Measurements from ENCODE around the gene GRK5. TPM values are rescaled to one million over a fixed set of nuclear protein-coding genes. Genes with fewer than 3 reads are reported as not detected.
"Not testable (repeated sequence)": the region's sequence is repeated elsewhere in the genome, so short reads cannot be mapped to it uniquely, and the experiment has no call there.

GRK5 gene
- total RNA-seq, 1 donor from 2014 or later = 47.6 TPM

DNA sequence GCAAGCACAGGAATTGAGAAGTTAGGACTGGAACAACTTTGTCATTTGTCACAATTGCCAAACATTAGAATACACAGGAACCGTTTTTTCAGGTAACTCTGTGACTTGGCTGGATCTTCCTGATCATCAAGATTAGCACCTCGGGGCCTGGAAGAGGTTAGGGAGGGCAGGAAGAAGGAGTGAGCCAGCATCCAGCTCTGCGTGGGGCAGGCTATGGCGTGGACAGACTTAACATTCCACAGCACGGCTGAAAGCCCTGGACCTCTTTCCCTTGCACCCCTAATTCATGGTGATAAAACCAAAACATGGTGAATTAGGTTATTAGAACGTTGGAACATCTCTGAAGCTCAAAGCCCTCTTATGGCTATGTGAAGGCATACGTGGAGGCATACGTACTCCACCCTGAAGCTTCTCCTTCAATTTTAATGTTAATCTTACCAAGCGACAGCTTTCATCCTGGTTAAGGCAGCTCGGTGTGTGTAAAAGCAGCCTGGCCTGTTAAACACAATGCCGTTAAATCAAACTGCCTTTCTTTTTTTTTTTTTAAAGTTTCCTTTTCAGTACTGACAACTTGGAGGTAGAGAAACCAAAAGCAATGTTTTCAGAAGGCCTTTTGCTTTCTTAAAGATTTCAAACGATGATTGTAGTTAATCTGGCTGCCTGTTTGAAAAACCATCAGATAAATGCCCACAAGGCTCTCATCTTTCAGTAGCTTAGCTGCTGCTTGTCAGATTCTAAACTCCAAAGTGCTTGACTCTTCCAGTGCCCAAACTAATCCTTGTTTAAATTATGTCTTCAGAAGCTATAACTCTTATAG, 4.5 kb downstream of the GRK5 start:
- ATAC-seq (ENCODE audit: poor library complexity) (no peak), DNase-seq (no peak)
- intact Hi-C loops (cut with DNase I) = loop anchor here (10.0 kb wide), 1 partner anchor 63 kb away; no protein-coding TSS in a partner anchor

DNA sequence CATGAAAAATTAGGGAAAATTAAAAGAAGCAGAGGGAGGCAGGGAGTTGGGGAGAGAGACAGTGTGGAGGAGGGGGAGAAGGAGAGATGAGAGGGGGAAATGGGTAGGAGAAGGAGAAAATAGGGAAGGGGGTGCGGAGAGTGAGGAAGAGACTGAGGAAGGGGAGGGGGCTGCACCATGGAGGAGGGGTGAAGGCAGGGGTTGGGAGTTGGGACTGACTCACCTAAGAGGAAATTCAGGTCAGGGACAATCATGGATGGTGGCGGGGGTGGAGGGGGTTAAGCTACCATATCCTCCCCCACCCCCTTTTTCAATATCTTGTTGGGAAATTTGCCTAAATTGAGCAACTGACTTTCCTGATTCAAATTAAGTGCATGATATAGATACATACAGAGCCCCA, 8.0 kb downstream of the GRK5 start:
- intact Hi-C loops (cut with DNase I) = loop anchor here (10.0 kb wide), 1 partner anchor 59 kb away; no protein-coding TSS in a partner anchor
- ATAC-seq (ENCODE audit: poor library complexity) = no peak
- no peak for DNase-seq

DNA sequence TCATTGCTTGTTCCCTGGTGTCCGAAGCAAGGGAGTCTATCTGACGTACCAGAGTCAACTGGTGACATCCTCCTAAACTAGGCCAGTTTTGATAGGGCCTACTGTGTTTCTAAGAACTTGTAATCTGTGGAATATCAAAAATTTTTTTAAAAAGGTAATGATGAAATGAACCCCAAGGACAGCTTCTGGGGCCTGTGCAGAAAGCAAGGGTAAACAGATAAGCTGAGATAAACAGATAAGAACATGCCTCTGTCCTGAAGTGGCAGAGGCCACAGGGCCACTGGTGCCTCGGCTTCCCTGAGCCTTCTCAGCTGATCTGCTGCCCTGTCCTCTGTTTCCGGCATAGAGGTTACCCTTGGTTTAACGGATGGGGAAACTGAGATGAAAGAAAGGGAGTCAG, 8.8 kb downstream of the GRK5 start:
- DNase-seq (no peak), ATAC-seq (ENCODE audit: poor library complexity) (no peak)
- intact Hi-C loops (cut with DNase I) = loop anchor here (10.0 kb wide), 1 partner anchor 59 kb away; no protein-coding TSS in a partner anchor

DNA sequence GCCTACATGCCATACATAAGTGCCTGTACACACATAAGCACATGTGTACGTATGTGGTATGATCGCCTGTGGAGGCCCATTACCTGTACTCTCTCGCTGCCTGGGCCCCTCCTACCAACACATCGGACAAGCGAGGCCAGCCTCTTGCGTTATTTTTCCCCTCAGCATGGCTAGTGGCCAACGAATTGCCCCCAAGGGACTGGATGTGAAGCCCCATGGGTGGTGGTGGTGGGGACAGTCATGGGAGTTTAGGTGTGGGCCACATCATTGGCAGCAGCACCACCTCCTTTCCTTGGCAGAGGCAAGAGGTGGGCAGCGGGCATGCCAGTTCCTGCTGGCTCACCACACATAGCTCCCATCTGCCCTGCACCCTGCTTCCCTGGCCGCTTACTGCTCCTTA, 10.0 kb downstream of the GRK5 start:
- ATAC-seq (ENCODE audit: poor library complexity) (no peak), DNase-seq (no peak)
- intact Hi-C loops (cut with DNase I) = loop anchor here (10.0 kb wide), 1 partner anchor 57 kb away; no protein-coding TSS in a partner anchor

DNA sequence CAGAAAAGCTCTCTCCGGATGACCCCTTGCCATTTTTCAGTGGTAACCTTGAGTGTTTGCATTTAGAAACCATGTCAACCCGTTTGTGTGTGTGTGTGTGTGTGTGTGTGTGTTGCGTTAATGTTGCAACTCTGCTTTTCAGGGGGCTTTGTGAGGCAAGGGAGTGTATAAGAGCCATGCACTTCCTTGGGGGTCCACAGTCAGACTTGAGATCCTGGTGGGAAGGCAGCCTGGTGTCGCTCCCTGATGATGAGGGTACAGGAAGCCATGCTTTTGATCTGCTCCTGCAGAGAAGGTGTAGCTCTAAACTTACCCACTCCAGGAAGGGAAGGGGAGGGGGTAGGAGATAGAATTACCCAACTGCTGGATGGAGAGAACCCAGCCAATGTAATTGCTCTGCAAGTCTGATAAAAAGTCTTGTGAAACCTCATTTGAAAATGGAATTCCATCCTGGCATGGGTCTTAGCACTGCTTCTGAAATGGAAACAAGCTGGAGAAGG, 10.7 kb downstream of the GRK5 start:
- intact Hi-C loops (cut with DNase I) = loop anchor here (10.0 kb wide), 1 partner anchor 57 kb away; no protein-coding TSS in a partner anchor
- DNase-seq (no peak), ATAC-seq (ENCODE audit: poor library complexity) (peak; percentile 71)

DNA sequence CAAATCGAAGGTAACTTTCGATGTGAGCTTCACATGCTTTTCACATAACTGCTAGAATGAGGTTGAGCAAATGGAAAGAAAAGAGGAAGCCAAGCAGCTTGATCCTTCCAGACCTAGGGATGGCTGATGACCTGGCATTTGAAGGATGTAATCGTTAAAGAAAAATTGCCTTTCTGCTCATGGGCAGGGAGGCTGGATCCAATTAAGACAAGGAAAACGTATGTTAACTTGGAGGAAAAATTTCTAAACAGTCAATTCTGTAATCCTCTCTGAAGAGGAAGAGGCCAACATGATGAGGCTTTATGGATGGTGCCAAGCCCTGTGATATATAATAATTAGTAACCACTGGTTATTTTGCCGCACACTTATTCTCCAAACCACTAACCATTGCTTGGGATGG, 12.5 kb downstream of the GRK5 start:
- intact Hi-C loops (cut with DNase I) = loop anchor here (10.0 kb wide), 1 partner anchor 55 kb away; no protein-coding TSS in a partner anchor
- DNase-seq (no peak), ATAC-seq (ENCODE audit: poor library complexity) (no peak)

DNA sequence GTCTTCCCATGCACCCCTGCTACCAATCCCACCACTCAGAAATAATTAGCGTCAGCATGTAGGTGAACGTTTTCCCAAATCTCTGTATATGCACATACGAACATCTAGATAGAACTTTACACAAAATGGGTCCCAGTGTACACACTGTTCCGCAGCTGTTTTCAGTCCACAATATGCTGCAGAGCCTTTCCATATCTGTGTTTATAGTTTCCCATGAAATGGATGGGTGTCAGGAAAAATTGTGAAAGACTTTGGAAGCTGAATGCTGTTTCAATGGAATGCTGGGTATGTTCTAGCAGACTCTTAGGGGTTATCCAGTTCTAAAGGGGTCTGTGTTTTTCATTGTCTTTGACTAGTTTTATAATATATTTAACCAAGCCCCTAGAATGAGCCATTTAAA, 13.8 kb downstream of the GRK5 start:
- DNase-seq (no peak), ATAC-seq (ENCODE audit: poor library complexity) (peak; percentile 42)
- intact Hi-C loops (cut with DNase I) = no loop called here

DNA sequence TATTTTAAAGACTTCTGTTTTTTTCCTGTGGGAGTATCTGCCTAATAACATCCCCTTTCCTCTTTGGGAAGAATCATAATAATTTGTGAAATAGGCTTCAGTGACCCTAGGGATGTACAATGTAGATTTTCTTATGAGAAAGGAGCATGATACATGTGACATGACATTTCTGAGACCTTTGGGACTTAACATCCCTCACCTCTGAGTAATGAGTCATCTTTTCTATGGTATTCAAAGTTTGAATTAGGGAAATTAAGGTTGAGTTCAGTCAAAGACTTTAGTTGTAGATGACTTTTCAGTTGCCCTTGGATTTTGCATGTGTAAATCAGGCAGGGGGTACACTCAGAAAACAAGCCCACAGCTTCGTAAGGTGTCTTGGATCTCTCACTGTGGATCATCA, 14.3 kb downstream of the GRK5 start:
- intact Hi-C loops (cut with DNase I) = no loop called here
- ATAC-seq (ENCODE audit: poor library complexity) = no peak
- DNase-seq = no peak

DNA sequence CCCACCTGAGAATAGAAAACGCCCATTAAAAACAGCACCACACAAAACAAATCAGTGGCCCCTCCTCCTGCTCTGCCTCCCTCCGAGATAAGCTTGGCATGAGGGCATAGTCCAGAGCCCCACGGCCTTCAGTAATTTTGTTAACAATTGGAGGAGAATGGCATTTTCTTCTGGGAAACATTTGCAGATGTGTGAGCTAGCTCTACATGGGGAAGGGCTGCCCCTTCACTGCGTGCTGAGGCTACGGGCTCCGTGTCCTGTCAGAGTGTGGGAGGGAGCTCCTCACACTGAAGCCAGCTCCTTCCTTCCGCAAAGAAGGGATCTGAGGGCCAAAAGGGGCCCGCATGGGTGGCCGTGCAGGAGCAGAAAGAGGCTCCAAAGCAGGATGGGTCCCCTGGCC, 15.2 kb downstream of the GRK5 start:
- intact Hi-C loops (cut with DNase I) = no loop called here
- peak; percentile 38 for ATAC-seq (ENCODE audit: poor library complexity)
- DNase-seq = no peak

DNA sequence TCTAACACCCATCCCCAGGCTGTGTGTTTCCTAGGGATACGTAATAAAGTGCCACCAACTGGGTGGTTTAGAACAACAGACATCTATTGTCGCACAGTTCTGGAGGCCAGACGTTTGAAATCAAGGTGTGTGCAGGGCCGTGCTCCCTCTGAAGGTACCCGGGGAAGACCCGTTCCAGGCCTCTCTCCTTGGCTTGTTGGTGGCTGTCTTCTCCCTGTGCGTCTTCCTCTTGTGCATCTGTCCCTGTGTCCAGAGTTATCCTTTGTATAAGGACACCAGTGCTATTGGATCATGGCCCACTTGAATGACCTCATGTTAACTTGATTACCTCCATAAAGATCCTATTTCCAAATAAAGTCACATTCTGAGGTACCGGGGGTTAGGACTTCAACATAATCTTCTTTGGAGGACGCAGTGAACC, 15.6 kb downstream of the GRK5 start:
- intact Hi-C loops (cut with DNase I) = no loop called here
- ATAC-seq (ENCODE audit: poor library complexity) (peak; percentile 23), DNase-seq (no peak)

DNA sequence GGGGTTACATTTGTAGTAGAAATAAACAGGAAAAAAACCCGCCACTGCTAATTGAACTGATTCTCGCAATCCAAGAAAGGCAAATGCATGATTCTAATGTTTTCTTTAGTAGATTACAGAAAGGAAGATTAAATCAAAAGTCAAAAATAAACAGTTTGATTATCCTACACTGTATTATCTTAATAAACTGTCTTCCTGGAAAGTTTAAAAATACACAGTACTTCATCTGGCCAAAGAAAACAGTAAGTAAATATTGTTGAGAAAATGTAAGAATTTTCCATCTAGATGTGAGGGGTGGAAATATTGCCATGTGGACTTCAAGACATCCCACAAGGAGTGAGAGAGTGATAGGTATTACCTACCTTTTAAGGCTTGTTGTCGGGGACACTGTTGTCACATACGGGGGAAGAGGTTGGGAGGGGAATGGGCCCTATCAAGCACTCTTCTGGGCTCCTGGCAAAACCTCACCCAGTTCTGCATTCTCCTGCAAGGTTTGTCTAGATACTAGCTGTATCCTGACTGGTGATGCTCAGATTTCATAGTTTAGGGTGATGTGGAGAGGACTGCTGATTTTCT, 17.8 kb downstream of the GRK5 start:
- DNase-seq = no peak
- intact Hi-C loops (cut with DNase I) = no loop called here
- ATAC-seq (ENCODE audit: poor library complexity) = no peak

DNA sequence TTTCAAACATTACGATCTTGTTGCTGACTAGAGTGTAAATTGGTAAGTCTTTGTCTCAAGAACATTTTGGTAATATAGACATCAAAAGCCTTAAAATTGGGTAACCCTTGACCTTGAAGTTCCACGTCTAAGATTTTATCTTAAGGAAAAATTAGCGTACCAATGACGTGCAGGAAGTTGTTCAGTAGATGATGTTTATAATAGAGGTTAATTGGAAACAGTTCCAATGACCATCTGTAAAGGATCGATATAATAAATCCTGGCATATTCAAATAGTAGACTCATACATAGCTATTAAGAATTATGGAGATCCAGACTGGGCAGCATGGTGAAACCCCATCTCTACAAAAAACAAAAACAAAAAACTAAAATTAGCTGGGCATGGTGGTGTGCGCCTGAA, 20.5 kb downstream of the GRK5 start:
- no peak for ATAC-seq (ENCODE audit: poor library complexity)
- intact Hi-C loops (cut with DNase I) = no loop called here
- DNase-seq = no peak

DNA sequence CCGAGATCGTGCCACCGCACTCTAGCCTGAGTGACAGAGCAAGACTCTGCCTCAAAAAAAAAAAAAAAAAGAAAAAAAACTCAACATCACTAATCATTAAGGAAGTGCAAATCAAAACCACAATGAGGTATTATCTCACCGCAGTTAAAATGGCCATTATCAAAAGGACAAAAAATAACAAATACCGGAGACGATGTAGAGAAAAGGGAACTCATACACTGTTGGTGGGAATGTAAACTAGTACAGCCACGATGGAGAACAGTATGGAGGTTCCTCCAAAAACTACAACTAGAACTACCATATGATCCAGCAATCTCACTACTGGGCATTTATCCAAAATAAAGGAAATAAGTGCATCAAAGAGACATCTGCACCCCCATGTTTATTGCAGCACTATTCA, 24.3 kb downstream of the GRK5 start:
- DNase-seq = no peak
- intact Hi-C loops (cut with DNase I) = no loop called here
- ATAC-seq (ENCODE audit: poor library complexity) = no peak

DNA sequence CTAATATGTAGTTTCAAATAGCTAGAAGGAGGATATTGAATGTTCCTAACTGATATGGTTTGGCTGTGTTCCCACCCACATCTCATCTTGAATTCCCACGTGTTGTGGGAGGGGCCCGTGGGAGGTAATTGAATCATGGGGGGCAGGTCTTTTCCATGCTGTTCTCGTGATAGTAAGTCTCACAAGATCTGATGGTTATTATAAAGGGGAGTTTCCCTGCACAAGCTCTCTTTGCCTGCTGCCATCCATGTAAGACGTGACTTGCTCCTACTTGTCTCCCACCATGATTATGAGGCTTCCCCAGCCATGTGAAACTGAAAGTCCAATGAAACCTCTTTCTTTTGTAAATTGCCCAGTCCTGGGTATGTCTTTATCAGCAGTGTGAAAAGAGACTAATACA, 25.1 kb downstream of the GRK5 start:
- intact Hi-C loops (cut with DNase I); ATAC-seq (ENCODE audit: poor library complexity); DNase-seq: not testable (repeated sequence)

DNA sequence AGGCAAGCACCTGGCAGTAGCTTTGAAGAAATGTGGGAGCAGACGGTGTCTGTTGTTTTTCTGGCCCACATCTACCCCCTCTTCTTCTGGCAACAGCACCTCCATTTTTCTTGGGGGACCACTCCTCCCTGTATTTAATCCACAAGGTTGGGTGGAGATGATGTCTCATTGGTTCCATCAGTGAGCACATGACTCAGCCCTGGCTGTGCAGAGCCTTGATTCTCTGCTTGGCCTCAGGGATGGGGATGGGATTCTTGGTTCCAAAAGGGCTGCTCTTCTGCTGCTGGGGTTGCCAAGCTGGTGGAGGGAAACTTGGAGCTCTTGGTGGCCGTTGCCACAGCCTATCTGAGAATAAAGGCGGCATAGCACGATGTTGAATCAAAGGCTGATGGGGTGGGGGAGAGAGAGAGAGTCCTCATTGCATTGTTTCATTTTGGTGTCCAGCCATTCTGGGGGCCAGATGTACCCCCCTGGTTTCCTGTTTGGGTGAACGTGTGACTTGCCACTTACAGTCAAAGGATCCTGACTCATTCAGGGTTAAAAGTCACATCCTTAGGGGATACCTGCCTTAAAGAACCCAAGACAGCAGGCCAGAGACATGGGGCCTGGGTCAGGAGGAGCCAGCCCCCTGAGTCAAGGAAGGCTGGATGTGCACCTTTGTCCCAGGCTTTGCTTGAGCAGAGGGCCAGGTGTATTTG, 25.9 kb downstream of the GRK5 start:
- DNase-seq (no peak), ATAC-seq (ENCODE audit: poor library complexity) (no peak)
- intact Hi-C loops (cut with DNase I) = no loop called here

DNA sequence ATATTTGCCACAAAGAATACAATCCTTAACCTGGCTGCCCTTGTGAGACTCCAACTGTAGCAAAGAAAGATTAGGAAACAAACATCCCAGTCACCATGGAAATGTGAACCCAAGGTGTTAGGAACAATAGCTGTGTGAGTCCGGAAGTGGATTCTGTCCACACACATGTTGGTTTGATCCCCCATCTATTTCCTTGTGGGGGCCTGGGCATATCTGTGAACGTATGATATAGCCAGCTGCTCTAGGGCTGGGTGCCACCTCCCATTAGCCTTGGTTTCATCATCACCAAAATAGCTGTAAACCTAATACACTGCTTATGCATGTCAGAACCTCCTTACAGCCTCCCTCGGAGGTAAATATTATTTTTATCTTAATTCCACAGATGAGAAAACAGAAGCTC, 26.4 kb downstream of the GRK5 start:
- intact Hi-C loops (cut with DNase I) = no loop called here
- DNase-seq = no peak
- ATAC-seq (ENCODE audit: poor library complexity) = no peak

DNA sequence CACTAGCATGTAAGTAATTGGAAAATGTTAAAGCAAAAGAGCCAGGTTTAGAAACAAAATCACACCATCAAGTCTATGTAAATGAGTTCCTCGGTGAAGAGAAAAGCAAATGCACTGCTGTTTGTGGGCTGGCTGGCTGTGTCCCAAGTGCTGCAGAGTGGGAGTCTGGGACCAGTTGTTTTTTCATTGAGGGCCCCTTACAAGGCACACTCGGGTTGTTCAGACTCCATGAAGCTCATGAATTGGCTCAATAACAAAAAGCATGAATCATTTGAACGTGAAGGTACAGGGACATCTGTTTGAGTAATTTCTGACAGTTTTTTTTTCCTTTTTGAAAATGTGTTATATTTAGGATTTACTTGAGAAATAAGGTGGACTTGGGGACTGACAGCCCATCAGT, 28.0 kb downstream of the GRK5 start:
- intact Hi-C loops (cut with DNase I) = no loop called here
- ATAC-seq (ENCODE audit: poor library complexity) (peak; percentile 22), DNase-seq (peak; percentile 70)

DNA sequence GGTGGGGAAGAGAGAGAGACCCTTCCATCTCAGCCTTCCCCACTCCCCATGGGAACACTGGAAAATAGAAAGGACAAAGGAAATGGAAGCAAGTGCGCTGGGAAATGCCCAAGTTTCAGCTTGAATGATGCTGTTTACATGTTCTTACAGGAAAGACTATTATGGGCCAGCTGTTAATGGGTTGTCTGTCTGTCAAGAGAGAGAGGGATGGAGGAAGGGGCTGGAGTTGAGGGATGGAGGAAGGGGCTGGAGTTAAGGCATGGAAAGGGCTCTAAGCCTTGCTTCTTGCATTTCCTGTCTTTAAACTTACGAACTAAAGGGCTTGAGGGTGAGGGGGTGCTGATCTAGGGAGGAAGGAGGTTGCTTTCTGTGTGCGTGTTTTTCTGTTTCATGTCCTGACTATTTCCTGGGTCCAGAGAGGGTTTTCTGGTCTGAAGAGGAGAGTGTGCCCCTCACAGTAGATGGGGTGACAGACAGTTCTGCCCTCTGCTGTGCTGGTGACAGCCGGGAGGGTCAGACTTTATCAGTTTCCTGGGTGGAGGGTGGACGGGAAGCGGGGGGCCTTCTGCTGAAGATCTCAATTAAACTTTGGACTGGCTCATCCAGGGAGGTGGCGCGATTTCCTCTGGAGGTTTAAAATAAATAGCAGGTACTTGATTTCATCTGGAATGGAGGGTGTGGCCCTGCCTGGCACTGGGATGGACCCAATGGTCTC, 30.5 kb downstream of the GRK5 start:
- intact Hi-C loops (cut with DNase I) = no loop called here
- ATAC-seq (ENCODE audit: poor library complexity) (no peak), DNase-seq (no peak)

DNA sequence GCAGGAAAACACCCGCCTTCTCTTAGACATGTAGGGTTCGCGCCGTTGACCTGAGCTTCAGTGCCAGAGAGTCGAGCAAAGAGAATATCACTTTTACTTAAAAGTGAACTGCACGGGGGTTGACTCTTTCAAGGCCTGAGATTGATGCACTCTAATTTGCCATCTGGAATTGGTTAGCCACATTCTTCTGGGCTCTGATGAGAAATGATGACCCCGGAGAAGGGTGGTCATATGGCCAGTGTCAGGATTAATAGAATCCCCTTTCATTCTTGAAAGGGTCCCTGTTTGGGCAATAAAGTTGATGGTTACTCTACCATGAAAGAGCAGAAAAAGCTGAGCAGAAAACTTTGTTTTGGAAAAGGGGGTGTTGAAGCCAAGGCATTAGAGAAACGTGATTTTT, 31.2 kb downstream of the GRK5 start:
- ATAC-seq (ENCODE audit: poor library complexity) (no peak), DNase-seq (no peak)
- intact Hi-C loops (cut with DNase I) = no loop called here

All from Right ventricle myocardium superior (tissue), 1 donor.